BLaER1 treated with 17β-estradiol and CSF1 and Interleukin-3, amounts not matched to agents 10 nM and 100 nM (cell line): ENCODE measurements around the gene HOXA9.

Experiments
- H3K27ac ChIP-seq, 11 experiments: shearing (Covaris generic); formaldehyde crosslinking; 2 replicates each; pipeline ENCODE4 v1.8.1; 2022
- H3K27me3 ChIP-seq, 11 experiments: shearing (Covaris generic); formaldehyde crosslinking; 2 replicates each; pipeline ENCODE4 v1.8.1; 2022
- H3K36me3 ChIP-seq, 11 experiments: shearing (Covaris generic); formaldehyde crosslinking; 2 replicates each; pipeline ENCODE4 v1.8.1; 2022
- H3K4me1 ChIP-seq, 10 experiments: shearing (Covaris generic); formaldehyde crosslinking; 2 replicates each; pipeline ENCODE4 v1.8.1; 2022
- H3K4me2 ChIP-seq, 11 experiments: shearing (Covaris generic); formaldehyde crosslinking; 2 replicates each; pipeline ENCODE4 v1.8.1; 2022
- H3K4me3 ChIP-seq, 10 experiments: shearing (Covaris generic); formaldehyde crosslinking; 2 replicates each; pipeline ENCODE4 v1.8.1; 2022
- H3K9ac ChIP-seq, 11 experiments: shearing (Covaris generic); formaldehyde crosslinking; 2 replicates each; pipeline ENCODE4 v1.8.1; 2022
- H3K9me3 ChIP-seq, 11 experiments: shearing (Covaris generic); formaldehyde crosslinking; replicated peaks in 1 of 11; 2 replicates each; pipeline ENCODE4 v1.8.1; 2022
- H4K20me1 ChIP-seq, 11 experiments: shearing (Covaris generic); formaldehyde crosslinking; 2 replicates each; pipeline ENCODE4 v1.8.1; 2022
- Cebpa-rat ChIP-seq, 11 experiments: shearing (Covaris generic); IDR thresholded peaks; 2 replicates each; pipeline ENCODE4 v1.8.1; 2022

Gene HOXA9

DNA sequence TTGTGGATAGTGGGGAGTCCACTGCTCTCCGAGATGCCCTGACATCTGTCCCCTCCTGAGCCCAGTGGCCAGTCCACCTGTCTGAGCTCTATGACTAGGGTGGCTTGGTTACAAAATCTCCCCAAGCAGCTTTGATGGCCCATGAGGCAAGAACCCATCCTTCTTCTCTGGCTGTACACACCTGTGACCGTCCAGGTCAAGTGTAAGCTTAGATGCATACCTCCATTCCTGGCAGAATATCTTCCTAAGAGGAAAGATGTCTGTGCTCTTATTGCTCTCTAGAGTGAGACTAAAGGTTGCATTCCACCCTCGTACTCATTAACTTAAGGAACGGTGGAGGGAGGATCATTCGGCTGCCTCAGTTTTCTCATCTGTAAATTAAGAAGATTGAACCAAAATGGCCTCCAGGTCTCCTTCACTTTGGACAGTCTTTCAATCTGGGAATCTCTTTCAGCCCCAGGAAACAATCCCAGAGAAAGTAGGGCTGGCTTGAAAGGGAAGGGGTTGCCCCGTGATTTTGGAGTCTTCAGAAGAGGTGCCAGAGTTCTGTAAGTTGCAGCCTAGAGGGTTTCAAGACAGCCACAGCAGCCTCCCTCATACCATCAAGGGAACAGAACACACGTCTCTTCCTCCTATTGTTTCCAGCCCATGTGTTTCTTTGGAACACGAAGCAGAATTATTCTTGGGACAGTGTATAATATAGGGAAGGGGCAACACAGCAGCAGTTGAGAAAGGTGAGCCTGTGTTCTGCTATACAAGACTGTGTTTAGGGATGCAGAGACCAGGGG lies 40.2 kb downstream of the HOXA9 start:
- H3K27me3 ChIP-seq, result no peaks in the 10 kb centered on the region; a peak in 1 of 22 replicates
- no peak overlapping the region for H3K9ac ChIP-seq
- no peak overlapping the region for H3K4me2 ChIP-seq
- H3K27ac ChIP-seq, result no peak overlapping the region
- peaks cover 10 to 34% (median 23%) of the 10 kb centered on the region in 11 experiments for H3K9me3 ChIP-seq
- no peaks in the 10 kb centered on the region for H4K20me1 ChIP-seq
- H3K4me1 ChIP-seq, result no peaks in the 10 kb centered on the region
- no peaks in the 10 kb centered on the region for H3K36me3 ChIP-seq
- no peak overlapping the region for H3K4me3 ChIP-seq
- TF ChIP-seq Cebpa-rat (IDR thresholded peaks at IDR 0.05), result no peak

DNA sequence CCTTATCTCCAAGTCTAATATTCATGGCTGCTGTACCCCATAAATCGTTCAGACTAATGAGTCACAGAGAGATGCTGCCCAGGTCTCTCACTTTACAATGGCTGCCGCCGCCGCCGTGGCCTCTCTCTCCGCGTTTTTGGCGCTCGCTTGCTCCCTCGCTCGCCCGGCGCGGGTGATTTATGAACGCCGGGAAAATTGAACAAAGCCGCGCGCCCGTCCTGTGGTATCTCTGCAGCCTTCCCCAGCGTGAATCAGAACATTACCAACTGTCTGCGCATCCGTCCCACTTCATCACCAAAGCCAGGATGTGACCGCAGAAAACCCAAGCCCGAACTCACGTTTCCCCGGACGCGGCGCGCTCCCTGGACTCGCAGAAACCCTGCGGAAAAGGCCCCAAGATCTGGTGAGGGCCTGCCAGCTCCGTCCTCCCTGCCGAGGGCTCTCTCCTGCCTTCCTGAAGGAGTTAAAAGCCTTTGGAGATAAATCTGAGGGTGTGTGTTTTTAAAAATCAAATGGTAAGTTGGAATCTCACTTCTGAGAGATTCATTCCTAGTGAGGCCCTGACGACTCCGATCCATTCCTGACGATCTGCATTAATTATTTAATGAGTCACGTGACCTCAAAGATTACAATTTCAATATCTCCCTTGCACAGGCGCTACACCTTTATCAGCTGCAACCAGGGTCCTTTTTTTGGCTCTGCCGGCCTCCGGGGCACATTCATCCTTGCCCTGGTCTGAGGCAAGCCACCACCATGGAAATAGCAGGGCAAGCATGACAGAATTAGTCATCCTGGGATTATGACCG lies 41.0 kb downstream of the HOXA9 start:
- Histone ChIP-seq H3K4me2 (no peak overlapping the region), H3K27me3 (no peaks in the 10 kb centered on the region; a peak in 1 of 22 replicates), H3K9ac (no peak overlapping the region), H3K27ac (no peak overlapping the region), H3K4me3 (no peak overlapping the region), H3K4me1 (no peaks in the 10 kb centered on the region), H3K9me3 (peaks cover 2 to 26% (median 15%) of the 10 kb centered on the region in 11 experiments; a peak in 20 of 22 replicates), H3K36me3 (no peaks in the 10 kb centered on the region), H4K20me1 (no peaks in the 10 kb centered on the region)
- TF ChIP-seq Cebpa-rat (IDR thresholded peaks at IDR 0.05), result no peak

DNA sequence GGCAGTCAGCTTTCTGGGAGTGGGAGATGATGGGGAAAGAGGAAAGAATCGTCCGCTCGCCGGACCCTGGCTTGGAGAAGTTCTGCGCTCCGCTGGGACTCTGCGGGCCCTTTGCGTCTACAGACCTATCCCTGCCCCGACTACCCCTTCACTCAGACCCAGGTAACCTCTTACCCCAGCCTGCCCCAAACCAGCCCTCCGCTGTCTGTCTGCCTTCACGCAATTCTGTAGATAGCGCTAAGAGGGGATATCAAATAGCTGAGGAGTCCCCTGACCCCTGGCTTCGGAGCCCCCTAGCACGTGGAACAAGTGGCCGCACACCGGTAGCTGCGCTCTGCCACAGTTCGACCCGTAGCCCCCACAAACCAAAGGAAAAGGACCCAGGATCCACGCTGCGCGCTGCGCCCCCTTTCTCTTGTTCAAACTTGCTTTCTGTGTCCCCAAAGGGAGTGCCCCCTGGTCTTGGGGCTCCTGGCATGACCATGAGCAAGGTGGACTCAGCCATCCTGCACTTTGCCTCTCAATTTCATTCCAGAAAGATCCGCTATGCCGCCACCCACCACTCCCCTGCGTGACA lies 41.8 kb downstream of the HOXA9 start:
- no peaks in the 10 kb centered on the region for H3K36me3 ChIP-seq
- no peak overlapping the region for H3K4me2 ChIP-seq
- no peak overlapping the region for H3K27ac ChIP-seq
- H3K9ac ChIP-seq, result no peak overlapping the region
- H4K20me1 ChIP-seq, result no peaks in the 10 kb centered on the region
- no peaks in the 10 kb centered on the region; a peak in 1 of 22 replicates for H3K27me3 ChIP-seq
- H3K4me1 ChIP-seq, result no peaks in the 10 kb centered on the region
- peaks cover 0 to 19% (median 10%) of the 10 kb centered on the region in 11 experiments; a peak in 11 of 22 replicates for H3K9me3 ChIP-seq
- TF ChIP-seq Cebpa-rat (IDR thresholded peaks at IDR 0.05), result no peak
- H3K4me3 ChIP-seq, result no peak overlapping the region

DNA sequence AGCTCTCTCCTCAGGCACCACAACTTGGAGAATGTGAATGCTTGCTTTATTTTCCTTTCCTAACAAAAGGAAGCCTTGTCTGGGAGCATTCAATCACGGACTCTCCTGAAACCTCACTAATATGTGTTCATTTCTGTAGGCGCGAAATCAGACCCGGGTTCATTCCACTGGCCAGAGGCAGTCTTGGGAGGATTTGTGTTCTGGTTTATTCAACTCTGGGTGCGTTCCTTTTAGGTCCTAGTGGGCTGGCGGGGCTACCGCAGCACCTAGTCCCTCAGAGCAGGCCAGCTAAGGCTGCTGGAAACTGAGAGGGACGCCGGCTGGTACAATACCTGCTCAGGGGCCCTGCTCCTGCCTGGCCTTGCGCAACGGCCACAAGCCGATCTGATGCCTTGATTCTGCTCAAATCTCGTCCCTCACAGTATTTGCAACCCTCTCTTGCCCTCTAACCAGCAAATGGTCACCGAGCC lies 42.3 kb downstream of the HOXA9 start:
- 0 out of 22 replicates have a peak, but pooled peaks of 1 of the 11 experiments have one; percentile 7 for TF ChIP-seq Cebpa-rat (IDR thresholded peaks at IDR 0.05)
- Histone ChIP-seq H3K4me3 (no peak overlapping the region), H3K4me1 (no peaks in the 10 kb centered on the region), H4K20me1 (no peaks in the 10 kb centered on the region), H3K27me3 (no peaks in the 10 kb centered on the region; a peak in 1 of 22 replicates), H3K27ac (no peak overlapping the region), H3K4me2 (no peak overlapping the region), H3K9me3 (peaks cover 0 to 19% (median 10%) of the 10 kb centered on the region in 11 experiments; a peak in 10 of 22 replicates), H3K9ac (no peak overlapping the region), H3K36me3 (no peaks in the 10 kb centered on the region)

DNA sequence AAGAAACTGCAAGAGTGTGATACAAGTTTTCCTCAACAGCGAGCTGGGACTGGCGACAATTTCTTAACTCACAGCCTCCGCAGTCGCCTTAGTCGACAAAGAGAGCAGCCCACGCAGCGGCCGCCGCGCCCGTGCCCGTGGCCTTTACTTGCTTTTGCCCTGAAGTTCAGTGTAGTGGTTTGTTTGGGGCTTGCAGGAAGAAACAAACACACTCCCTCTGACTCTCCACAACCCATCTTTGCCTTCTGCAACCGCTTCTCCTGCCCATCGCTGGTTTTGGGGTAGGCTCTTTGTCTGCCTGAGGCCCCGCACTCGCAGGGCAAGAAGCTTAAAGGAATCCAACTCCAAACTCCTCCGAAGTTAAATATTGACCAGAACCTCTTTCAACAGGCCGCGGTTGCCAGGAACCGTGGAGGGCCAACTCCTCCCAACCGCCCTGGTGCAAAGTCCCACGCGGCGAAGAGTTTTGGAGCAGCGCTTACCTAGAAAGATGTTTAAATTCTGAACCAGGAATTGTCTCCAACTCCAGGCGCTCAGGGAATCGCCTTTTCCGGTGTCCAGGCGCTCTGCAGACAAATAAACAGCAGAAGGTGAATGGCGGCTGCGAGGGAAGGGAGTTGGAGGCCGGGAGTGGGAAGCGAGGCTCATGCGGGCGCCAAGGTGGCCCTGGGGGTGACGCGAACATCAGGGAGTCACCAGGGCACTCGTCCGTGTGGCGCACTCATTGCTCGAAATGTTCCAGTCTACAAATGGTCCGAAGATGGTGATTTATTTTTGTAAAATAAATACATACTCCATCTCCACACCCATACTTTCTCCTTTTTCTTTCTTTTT lies 43.0 kb downstream of the HOXA9 start:
- H3K4me3 ChIP-seq, result no peak overlapping the region
- H3K27me3 ChIP-seq, result no peaks in the 10 kb centered on the region; a peak in 1 of 22 replicates
- H4K20me1 ChIP-seq, result no peaks in the 10 kb centered on the region
- no peak for TF ChIP-seq Cebpa-rat (IDR thresholded peaks at IDR 0.05)
- H3K4me2 ChIP-seq, result no peak overlapping the region
- H3K4me1 ChIP-seq, result no peaks in the 10 kb centered on the region
- H3K9ac ChIP-seq, result no peak overlapping the region
- H3K9me3 ChIP-seq, result peaks cover 0 to 19% (median 10%) of the 10 kb centered on the region in 11 experiments; a peak in 10 of 22 replicates
- no peaks in the 10 kb centered on the region for H3K36me3 ChIP-seq
- H3K27ac ChIP-seq, result no peak overlapping the region

DNA sequence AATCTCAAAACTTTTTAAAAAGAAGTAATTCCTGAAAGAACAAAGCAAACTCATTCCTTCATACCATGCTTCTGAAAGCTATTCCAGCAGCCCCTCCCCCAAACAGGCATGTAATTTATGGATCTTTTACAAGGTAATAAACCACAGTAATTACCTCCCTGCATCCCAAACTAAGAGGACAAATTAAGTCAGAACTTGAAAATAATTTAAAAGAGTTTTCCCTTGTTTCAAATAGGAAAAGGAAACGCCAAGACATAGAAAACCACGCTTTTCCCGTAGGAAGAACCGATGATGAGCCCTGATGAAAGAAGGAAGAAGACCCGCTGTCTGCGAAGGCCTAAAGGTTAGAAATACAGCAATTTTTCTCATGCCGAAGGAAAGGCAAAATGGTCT lies 43.7 kb downstream of the HOXA9 start:
- H3K36me3 ChIP-seq, result no peaks in the 10 kb centered on the region
- no peaks in the 10 kb centered on the region for H4K20me1 ChIP-seq
- no peaks in the 10 kb centered on the region for H3K27me3 ChIP-seq
- no peak overlapping the region for H3K27ac ChIP-seq
- peaks cover 0 to 19% (median 10%) of the 10 kb centered on the region in 11 experiments; a peak in 10 of 22 replicates for H3K9me3 ChIP-seq
- no peak overlapping the region for H3K9ac ChIP-seq
- no peak for TF ChIP-seq Cebpa-rat (IDR thresholded peaks at IDR 0.05)
- no peak overlapping the region for H3K4me3 ChIP-seq
- H3K4me2 ChIP-seq, result no peak overlapping the region
- no peaks in the 10 kb centered on the region for H3K4me1 ChIP-seq

DNA sequence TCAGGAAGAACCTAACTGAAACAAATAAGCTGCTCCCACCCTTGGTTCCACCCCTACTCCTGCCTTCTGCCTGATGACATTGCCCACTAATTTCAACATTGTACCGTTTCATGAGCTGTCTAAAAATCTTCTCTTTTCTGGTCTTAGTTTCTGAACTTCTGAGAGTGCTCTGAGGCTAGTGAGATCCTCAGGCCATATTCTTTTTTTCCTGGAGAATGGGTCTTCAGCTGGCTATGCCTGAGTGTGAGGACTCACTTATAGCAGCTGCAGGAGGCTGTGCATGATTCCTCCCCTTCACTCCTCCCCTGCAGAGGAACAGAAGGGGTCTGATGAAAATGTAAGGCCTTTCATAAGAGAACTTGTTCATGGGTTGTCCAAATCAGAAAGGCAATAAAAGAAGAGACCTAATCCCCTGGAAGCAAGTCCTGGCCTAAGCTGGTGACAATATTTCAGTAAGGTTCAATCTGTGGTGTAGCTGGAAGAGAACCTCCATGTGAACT lies 45.9 kb downstream of the HOXA9 start:
- no peaks in the 10 kb centered on the region for H3K27me3 ChIP-seq
- H3K4me1 ChIP-seq, result no peaks in the 10 kb centered on the region
- no peak overlapping the region for H3K27ac ChIP-seq
- no peaks in the 10 kb centered on the region for H3K36me3 ChIP-seq
- no peak overlapping the region for H3K4me2 ChIP-seq
- no peak overlapping the region for H3K9ac ChIP-seq
- no peak overlapping the region for H3K4me3 ChIP-seq
- no peaks in the 10 kb centered on the region for H4K20me1 ChIP-seq
- no peak for TF ChIP-seq Cebpa-rat (IDR thresholded peaks at IDR 0.05)
- H3K9me3 ChIP-seq, result peaks cover 0 to 16% (median 8%) of the 10 kb centered on the region in 11 experiments; a peak in 10 of 22 replicates

DNA sequence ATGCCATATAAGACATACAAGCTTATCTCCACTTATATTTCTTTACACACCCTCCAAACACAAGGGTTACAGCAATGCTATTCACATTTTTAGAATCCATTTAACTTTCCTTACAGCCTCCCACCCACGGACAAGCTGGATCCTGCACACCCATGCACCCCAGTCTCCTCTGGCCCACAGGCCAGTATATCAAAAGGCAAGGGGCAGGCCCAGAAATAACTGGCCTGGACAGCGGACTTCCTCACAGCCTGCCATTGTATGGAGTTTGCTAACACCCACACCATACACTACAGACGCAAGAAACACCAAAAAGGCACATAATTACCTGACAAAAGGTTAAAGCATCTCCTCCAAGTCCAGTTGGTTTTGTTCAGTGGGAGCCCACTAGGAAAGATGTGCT lies 46.8 kb downstream of the HOXA9 start:
- Histone ChIP-seq H3K4me1 (no peaks in the 10 kb centered on the region), H3K36me3 (no peaks in the 10 kb centered on the region), H3K4me3 (no peak overlapping the region), H3K27me3 (no peaks in the 10 kb centered on the region), H3K9me3 (peaks cover 0 to 8% (median 1%) of the 10 kb centered on the region in 11 experiments; a peak in 8 of 22 replicates), H3K9ac (no peak overlapping the region), H4K20me1 (no peaks in the 10 kb centered on the region), H3K4me2 (no peak overlapping the region), H3K27ac (no peak overlapping the region)
- no peak for TF ChIP-seq Cebpa-rat (IDR thresholded peaks at IDR 0.05)
